Neutrophil (primary cell): Measurements from ENCODE around the gene TRIM25.

Experiments used
- H3K27ac ChIP-seq: fragments of 200-600 bp; sonication (generic); 2 replicates; pipeline ENCODE4 v1.5.1; 2016; ENCODE audit warnings: mild to moderate bottlenecking, moderate library complexity
- H3K27me3 ChIP-seq: fragments of 200-600 bp; sonication (generic); 2 replicates; pipeline ENCODE4 v1.6.0; 2016; ENCODE audit warnings: mild to moderate bottlenecking
- H3K36me3 ChIP-seq: fragments of 200-600 bp; sonication (generic); 2 replicates; pipeline ENCODE4 v1.5.1; 2017
- H3K4me1 ChIP-seq, 2 experiments: fragments of 200-600 bp in 1 of 2; sonication (generic) in 1 of 2; 1 replicate in 1 of 2; 2 replicates in 1 of 2; pipeline versions ENCODE4 v1.5.1 to v1.6.1; 2013 to 2016; ENCODE audit warnings: low read depth in 1 of 2, low read length in 1 of 2, mild to moderate bottlenecking in 1 of 2, moderate library complexity in 1 of 2; ENCODE audit not compliant: control insufficient read depth in 1 of 2, insufficient read depth in 1 of 2
- H3K4me3 ChIP-seq, 2 experiments: fragments of 200-600 bp in 1 of 2; sonication (generic) in 1 of 2; 1 replicate in 1 of 2; 2 replicates in 1 of 2; pipeline ENCODE4 v1.5.1; 2013 to 2016; ENCODE audit warnings: low read depth in 1 of 2, low read length in 1 of 2, mild to moderate bottlenecking in 1 of 2, moderate library complexity in 1 of 2
- H3K9me3 ChIP-seq: fragments of 200-600 bp; sonication (generic); 2 replicates; pipeline ENCODE4 v1.5.1; 2016
- TF ChIP-seq, protein P1 (sequence below): fragments of 200-600 bp; sonication (generic); IDR thresholded peaks from 2 replicates; pipeline ENCODE4 v1.5.1; 2016; ENCODE audit warnings: antibody characterized with exemption

The TRIM25 gene

DNA sequence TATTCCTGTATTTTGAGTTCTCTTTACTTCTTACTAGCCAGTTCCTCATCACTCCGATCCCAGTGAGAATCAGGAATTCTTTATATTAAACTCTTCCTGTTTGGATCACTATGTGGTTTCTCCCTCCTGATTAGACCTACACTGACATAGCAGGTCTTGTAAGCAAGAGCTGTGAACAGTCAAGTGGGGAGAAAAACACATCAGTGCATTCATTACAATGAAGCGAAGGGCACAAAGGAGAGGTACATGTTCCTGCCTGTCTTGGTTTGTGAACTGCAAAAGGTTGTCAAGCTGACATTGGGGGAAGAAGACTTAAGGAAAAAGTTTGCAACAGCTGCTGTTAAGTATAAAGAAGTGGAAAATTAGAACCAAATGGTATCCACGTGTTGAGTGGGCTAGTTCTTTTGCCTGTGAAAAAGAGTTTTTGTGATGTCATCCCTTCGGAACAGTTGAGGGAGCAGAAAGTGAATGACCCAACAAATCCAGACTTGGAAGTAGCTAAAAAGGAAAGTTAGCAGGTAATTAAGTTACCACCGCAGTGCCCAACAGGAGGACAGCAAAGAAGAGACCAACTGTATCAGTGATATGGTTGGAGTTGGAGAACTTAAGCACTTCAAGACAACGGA lies 23.0 kb upstream of the TRIM25 start:
- Histone ChIP-seq H3K9me3 (no peaks in the 10 kb centered on the region), H3K4me1 (peaks cover 0 to 3% of the 10 kb centered on the region in 2 experiments), H3K36me3 (peaks cover 38% of the 10 kb centered on the region), H3K27ac (no peak overlapping the region), H3K4me3 (no peak overlapping the region), H3K27me3 (no peaks in the 10 kb centered on the region)
- TF ChIP-seq, protein P1, sequence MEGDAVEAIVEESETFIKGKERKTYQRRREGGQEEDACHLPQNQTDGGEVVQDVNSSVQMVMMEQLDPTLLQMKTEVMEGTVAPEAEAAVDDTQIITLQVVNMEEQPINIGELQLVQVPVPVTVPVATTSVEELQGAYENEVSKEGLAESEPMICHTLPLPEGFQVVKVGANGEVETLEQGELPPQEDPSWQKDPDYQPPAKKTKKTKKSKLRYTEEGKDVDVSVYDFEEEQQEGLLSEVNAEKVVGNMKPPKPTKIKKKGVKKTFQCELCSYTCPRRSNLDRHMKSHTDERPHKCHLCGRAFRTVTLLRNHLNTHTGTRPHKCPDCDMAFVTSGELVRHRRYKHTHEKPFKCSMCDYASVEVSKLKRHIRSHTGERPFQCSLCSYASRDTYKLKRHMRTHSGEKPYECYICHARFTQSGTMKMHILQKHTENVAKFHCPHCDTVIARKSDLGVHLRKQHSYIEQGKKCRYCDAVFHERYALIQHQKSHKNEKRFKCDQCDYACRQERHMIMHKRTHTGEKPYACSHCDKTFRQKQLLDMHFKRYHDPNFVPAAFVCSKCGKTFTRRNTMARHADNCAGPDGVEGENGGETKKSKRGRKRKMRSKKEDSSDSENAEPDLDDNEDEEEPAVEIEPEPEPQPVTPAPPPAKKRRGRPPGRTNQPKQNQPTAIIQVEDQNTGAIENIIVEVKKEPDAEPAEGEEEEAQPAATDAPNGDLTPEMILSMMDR = no peak

DNA sequence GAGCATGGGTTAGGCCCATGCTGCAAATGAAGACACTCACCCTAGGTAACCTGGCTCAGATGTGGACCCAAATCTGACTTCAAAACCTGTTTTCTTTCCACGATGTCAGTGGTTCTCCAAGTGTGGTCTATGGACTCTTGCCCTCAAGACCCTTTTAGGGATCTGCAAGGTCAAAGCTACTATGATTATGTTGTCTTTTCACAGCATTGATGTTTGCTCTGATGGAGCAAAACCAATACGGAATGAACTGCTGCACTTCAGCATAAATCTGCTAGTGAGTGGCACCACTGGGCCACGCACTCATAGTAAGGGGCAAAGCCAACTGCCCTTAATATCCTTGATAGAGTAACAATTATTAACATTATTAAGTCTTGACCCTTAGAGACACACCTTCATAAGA lies 21.6 kb upstream of the TRIM25 start:
- Histone ChIP-seq H3K9me3 (no peaks in the 10 kb centered on the region), H3K27me3 (no peaks in the 10 kb centered on the region), H3K4me1 (peaks cover 0 to 3% of the 10 kb centered on the region in 2 experiments), H3K27ac (no peak overlapping the region), H3K36me3 (peaks cover 26% of the 10 kb centered on the region), H3K4me3 (no peak overlapping the region)
- TF ChIP-seq, protein P1 = no peak

DNA sequence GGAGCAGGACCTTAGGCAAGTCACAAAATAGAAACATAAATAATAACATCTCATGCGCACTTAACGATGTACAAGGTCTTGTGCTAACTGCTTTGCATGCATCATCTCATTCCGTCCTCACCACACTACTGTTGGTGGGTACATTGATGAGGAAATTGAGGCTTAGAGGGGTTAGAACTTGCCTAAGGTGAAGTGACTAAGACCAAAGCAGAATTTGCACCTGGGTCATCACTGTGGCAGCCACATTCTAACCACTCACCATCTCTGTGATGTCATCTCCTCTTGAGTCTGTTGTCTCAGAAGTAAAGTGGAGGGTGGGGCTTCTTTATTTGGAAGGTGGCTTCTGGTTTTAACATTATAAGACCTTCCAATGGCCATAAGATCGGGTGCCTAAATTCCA lies 20.4 kb upstream of the TRIM25 start:
- H3K27me3 ChIP-seq = no peaks in the 10 kb centered on the region
- H3K4me1 ChIP-seq = no peaks in the 10 kb centered on the region
- no peaks in the 10 kb centered on the region for H3K9me3 ChIP-seq
- H3K4me3 ChIP-seq = no peak overlapping the region
- TF ChIP-seq, protein P1 = no peak
- H3K27ac ChIP-seq = no peak overlapping the region
- peaks cover 26% of the 10 kb centered on the region for H3K36me3 ChIP-seq

DNA sequence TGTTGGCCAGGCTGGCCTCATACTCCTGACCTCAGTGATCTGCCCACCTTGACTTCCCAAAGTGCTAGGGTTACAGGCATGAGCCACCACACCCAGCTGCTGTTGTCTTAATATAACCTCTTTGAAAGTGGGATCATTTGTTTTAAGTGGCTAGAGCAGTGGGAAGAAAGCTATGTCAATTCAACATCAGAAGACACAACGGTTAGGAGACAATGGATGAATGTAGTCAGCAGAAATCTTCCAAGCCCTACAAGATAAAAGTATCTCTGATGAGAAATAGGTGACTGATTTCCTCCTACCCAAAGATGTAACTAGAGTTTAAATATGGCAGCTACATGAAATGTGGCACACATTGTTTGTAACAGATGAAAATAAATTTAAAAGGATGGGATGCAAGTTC lies 20.0 kb upstream of the TRIM25 start:
- Histone ChIP-seq H3K4me3 (no peak overlapping the region), H3K27me3 (no peaks in the 10 kb centered on the region), H3K27ac (no peak overlapping the region), H3K4me1 (no peaks in the 10 kb centered on the region), H3K9me3 (no peaks in the 10 kb centered on the region), H3K36me3 (peaks cover 26% of the 10 kb centered on the region)
- TF ChIP-seq, protein P1 = no peak

DNA sequence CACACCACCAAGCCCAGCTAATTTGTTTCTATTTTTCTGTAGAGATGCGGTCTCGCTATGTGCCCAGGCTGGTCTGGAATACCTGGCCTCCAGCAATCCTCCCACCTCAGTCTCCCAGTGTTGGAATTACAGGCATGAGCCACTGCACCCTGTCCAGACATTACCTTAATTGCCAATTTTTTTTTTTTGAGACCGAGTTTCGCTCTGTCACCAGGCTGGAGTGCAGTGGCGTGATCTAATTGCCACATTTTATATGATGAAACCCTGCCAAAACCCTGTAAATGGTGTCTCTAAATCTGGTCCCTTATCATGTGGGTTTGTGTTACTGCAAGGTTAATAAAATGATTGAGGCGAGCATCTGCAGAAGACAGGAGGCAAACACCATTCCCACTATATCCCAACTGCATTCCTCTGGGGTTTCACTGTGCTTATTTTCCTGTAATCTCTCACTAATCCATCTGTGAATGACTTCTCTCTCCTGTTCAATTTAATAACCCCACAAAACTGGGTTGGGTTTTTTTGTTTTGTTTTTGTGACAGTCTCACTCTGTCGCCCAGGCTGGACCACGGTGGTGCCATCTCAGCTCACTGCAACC lies 19.4 kb upstream of the TRIM25 start:
- Histone ChIP-seq H3K27me3 (no peaks in the 10 kb centered on the region), H3K9me3 (no peaks in the 10 kb centered on the region), H3K36me3 (peaks cover 24% of the 10 kb centered on the region), H3K4me3 (no peak overlapping the region), H3K4me1 (no peaks in the 10 kb centered on the region), H3K27ac (no peak overlapping the region)
- TF ChIP-seq, protein P1 = no peak
